Right lung (tissue), 5 donors: ENCODE results near the gene CD300E. TPM values are rescaled to one million over a fixed set of nuclear protein-coding genes. Genes with fewer than 3 reads are reported as not detected.
"Not testable (repeated sequence)": the region's sequence is repeated elsewhere in the genome, so short reads cannot be mapped to it uniquely, and the experiment has no call there.

Experiments
- DNase-seq, 2 donors: peaks; one replicate each; pipeline ENCODE4 v3.0.0-alpha.2; 2013
- polyA plus RNA-seq, 5 donors: library from polyadenylated mRNA; unstranded; fragments of 120-200 nt; gene quantifications; one replicate each; pipeline versions ENCODE4 v1.2.1 to v1.2.3, GENCODE V29; 2013; ENCODE audit warnings: inconsistent platforms in 1 of 5, low replicate concordance in 1 of 5; ENCODE audit not compliant: insufficient read length in 5 of 5, insufficient read depth in 1 of 5

Gene CD300E
- polyA plus RNA-seq, 5 donors: 0.29 to 0.46 (median 0.41) TPM

DNA sequence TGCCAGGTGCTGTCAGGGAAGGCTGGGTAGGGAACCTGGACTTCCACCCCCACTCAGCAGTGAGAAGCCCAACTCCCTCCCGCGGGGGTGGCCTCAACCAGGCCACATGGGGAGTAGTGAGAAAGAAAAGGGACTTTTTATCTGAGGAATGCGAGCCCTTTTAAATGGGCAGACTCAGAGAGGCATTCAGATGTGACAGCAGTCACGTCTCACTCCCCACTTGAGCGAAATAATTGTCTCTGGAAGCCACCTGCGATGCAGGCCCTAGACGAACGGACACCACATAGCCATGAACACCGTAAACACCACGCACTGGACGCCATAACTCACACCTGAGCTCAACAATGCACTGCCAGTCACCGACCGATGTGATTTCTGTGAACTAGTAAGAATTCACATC lies 11.9 kb upstream of the CD300E start:
- no peak for DNase-seq

DNA sequence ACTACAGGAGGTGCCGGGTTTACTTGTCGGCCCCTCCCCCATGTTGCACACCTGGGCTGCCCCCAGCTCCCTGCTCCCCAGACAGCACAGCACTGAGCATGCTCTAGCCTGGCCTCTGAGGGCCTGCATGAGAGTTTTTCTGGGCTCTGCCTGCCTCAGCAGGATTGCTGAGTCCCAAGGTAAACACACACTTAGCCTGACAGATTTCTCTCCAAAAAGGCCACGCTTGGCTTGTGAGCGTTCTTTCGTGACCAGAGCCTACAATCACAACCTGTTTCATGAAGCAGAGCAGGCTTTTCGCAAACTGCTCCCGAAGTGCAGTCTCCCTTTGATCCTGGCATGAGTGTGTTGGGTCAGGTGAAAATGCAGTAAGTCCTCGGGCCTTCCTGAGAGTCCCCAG lies 9.8 kb upstream of the CD300E start:
- no peak for DNase-seq

DNA sequence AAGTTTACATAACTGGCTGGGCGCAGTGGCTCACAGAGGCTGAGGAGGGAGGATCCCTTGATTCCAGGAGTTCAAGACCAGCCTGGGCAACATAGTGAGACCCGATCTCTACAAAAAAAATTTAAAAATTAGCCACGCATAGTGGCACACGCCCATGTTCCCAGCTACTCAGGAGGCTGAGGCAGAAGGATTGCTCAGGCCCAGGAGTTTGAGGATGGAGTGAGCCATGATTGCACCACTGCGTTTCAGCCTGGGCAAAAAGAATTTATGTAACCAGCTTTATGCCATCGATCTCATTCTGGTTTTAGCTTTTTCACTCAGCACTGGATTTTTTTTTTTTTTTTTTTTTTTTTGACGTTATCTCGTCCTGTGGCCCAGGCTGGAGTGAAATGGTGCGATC lies 9.1 kb upstream of the CD300E start:
- no peak for DNase-seq

DNA sequence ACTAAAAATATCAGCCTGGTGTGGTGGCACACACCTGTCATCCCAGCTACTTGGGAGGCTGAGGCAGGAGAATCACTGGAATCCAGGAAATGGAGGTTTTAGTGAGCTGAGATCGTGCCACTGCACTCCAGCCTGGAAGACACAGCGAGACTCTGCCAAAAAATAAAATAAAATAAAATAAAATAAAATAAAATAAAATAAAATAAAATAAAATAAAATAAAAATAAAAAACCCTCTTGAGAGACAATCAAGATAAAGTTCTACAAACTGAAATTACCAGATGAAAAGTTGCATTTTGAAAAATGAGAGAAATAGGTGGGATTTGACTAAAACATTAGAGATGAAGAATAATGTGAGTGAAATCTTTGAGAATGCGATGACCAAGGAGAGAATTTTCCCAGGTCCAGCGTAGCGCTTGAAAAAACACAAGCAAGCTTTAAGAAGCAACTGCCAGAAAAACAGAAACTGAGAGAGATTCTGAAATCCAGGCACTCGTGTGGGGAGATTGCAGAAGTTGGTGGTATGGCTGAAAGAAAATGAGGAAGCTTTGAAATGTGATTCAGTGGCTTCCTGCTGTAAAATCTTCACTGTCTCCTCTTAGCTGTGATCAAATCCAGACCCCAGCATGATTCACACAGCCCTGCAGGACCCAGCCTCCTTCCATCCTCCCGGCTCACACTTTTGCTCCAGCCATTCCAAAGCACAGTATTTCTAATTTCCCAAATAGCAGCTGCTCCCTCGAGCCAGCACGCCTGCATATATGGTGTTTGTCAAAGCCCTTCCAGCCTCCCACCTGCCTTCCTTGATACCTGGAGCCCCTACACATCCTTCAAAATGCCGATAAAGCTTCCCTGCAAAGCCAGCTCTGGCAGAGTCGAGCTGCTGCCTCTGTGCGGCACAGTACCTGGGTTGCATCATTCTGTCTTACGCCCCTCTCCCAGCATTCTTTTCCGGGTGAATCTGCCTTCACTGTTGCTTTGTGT lies 8.2 kb upstream of the CD300E start:
- no peak for DNase-seq

DNA sequence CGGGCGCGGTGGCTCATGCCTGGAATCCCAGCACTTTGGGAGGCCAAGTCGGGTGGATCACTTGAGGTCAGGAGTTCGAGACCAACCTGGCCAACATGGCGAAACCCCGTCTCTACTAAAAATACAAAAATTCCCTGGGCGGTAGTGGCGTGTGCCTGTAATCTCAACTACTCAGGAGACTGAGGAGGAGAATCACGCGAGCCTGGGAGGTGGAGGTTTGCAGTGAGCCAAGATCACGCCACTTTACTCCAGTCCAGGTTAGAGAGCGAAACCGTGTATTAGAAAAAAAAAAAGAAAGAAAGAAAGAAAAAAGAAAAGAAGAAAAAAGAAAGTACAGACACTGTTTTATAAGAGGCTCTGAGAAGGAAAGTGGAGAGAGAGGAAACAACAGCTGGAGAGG lies 6.7 kb upstream of the CD300E start:
- not testable (repeated sequence) for DNase-seq

DNA sequence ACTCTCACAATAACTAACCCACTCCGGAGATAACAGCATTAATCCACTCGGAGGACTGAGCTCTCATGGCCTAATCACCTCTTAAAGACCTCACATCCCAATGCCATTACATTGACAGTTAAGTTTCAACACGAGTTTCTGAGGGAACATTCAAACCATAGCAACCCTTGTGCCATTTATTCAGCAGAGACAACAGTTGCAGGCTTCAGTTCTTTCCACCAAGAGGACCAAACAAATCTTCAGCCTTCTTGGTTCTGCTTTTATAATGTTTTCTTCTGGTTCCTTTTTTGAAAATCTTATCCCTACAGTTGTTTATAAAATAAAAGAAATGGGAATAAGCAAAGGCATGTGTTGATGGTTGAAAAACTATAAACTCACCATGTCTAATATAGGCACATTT lies 2.1 kb upstream of the CD300E start:
- no peak for DNase-seq

DNA sequence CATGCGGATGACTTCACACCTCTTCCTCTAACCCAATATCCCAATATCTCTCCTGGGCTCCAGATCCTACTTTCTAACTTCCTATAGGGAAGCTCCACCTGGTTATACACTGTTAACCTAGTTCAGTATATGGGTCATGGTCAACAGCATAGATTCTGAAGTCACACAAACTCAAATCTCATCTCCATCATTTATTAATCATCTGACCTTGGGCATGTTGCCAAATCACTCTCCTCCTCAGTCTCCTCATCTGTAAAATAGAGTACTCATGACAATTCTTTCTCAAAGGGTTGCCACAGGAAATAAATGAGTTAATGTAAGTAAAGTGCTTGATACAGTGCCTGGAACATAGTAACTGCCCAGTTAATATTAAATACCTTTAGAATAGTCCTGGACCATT lies 593 bp upstream of the CD300E start:
- no peak for DNase-seq

DNA sequence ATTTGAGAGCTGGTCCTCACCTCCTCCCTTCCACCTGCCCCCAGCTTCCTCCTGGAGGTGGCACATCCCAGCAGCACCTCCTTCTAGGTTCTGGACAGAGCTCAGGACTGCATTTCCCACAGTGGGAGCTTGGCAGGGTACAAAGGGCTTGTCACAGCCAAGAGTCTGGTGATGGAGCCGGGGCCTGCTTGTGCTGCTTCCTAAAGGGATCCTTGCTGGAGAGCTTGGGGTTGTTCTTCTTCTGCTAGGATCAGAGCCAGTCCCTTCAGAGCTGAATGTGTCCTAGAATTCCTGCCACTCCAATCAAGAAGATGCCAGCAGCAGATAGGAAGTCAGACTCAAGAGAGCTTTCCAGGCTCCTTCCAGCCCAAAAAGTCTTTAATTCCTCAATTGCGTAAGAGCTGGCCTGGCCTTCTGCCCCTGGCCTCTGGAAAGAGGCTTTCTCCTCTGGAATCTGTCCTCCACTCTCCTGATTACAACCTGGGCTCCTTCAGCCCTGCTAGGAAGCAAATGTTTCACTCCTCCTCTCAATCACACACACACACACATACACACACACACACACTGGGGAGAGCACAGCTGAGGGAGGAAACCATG lies 4.4 kb downstream of the CD300E start:
- peak; percentile 14 to 26 for DNase-seq

DNA sequence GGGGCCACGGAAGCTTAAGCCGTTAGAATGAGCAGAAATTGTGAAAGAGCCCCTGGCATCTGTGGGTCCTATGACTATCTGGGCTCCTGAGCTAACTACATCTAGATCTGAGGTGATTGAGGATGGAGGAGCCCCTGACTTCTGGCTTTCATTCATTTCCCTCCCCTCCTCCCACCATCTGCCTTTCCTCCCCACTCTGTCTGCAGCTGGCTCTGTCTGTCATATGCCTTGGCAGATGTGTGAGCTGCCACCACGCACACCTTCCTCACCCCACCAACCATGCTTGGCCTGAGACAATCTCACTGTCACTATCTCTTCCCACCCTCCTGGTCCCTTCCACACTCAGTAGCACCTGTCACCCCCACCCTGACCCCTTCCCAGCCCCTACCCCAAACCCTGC lies 5.1 kb downstream of the CD300E start:
- DNase-seq: no peak

DNA sequence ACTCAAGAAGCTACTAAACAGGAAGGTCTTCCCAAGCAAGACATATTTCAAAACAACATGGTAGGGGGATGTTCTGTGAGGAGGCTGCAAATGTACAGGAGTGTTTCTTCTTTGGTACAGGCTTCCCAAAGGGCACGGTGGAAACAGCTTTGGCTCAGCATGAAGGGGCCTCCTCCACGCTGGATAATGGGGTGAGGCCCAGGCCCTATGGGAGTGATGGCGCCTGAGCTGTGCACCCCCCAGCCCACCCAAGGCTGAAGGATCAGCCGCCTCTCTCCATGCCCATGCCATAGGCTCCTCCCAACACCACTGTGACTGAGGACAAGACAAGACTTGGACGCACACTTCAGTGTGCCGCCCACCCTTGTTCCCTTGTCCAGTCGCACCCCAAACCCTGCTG lies 6.8 kb downstream of the CD300E start:
- no peak for DNase-seq

DNA sequence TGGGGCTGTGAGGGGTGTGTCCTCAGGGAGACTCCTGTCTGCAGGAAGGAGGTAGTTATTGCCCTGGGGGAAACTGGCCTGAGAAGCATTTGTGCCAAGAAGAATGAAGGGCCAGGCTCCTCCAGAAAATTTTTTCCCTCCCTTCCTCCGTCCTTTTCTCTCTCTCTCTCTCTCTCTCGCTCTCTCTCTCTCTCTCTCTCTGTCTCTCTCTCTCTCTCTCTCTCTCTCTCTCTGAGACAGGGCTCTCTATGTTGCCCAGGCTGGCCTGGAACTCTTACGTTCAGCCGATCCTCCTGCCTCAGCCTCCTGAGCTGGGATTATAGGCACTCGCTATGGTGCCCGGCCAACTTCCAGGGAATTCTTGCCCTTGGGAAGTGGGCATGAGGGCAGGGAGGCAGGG lies 11.5 kb downstream of the CD300E start:
- DNase-seq: no peak

DNA sequence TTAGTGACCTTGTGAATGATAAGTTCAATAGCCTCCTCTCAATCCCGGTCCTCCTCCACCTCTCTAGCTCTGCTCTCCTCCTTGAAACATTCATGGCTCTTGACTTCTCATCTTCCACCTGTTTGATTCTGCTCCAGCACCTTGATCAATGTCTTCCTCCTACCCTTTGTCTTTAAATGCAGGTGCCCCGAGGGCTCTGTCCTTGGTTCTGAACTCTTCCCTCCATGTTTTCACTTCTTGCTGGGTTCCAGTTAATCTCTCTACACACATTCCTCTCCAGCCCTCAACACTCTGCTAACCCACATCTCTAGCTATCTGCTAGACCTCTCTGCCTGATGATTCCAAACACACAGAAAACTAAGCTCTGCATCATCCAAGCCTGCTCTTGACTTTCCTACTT lies 13.4 kb downstream of the CD300E start:
- no peak for DNase-seq

DNA sequence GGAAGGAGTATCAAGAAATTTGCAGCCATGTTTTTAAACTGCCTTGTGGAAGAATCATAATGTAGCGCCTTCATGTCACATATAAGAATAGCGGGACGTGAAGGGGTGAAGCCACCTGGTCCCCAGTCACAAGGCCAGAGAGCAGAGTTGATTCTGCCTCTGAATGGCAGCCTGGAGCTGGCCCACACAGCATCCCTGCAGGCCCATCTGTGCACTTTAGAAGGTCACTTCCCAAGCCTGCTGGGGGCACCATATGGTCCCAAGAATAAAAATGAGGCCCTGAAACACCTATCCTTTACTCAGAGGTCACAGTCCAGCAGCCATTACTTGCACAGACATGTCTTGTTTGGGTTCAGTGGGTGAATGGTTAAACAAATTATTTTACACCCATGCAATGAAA lies 15.0 kb downstream of the CD300E start:
- no peak for DNase-seq

DNA sequence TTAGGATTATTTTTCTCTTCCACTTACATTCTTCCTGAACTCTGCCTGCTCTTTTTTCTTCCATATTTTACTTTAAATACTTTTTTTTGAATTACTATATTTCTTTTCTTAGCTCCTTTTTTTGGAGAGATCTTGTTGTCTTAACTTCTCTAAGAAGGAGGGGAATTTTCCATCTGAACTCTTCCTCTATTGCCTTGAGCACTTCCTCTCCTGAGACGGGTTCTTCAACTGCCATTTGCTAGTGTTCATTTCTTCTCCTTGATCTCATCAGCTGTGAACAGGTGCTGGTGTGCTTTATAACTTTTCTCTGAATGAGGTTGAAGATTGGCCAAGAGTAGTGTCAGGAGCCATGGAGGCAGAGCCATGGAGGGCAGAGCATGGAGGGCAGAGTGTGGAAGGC lies 16.3 kb downstream of the CD300E start:
- DNase-seq: no peak

DNA sequence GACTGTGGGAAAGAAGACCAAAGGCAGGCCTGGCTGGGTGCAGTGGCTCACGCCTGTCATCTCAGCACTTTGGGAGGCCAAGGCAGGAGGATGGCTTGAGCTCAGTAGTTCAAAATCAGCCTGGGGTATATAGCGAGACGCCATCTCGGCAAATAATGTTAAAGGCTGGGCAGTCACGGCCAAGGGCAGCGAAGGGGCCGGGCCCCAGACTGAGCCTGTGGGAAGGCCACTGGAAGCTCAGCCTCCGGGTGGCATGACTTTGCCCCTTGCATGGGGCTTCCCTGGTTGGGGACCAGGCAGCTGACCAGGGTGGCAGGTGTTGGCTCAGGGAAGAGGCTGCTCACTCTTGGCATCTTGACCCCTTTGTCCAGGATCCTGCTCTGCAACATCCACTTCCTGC lies 17.5 kb downstream of the CD300E start:
- DNase-seq: no peak

DNA sequence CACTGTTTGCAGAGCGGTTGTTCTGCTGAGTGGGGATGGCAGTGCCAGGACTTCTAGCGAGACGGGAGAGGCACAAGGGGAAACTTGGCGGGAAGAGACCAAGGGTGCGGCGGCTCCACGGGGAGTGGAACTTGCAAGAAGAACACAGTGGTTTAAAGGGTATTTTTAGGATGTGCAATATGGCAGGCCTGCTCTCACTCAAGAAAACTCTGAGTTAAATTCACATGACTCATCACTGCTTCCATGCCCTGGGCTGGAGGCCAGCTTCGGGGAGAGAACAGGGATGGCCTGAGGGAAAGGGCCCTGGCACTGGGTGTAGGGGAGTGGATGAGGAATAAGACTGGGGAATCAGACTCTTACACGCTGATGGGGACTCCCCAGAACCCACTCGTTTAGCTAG lies 18.2 kb downstream of the CD300E start:
- DNase-seq: no peak

DNA sequence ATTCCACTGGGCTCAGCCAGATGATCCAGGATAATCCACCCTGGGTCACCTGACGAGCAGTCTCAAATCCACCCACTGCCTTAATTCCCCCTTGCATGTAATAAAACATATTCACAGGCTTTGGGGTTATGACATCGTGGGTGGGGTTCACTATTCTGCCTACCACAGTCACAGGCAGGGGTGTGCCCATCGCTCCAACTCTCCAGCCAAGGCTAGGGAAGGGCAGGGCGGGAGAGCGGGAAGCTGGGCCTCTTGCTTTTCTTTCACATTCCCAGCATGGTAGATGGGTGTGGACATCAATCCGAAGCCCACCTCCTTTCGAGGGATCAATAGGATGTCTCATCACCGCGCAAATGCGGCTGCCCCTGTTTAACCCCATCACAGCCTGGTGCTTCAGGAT lies 18.8 kb downstream of the CD300E start:
- no peak for DNase-seq

DNA sequence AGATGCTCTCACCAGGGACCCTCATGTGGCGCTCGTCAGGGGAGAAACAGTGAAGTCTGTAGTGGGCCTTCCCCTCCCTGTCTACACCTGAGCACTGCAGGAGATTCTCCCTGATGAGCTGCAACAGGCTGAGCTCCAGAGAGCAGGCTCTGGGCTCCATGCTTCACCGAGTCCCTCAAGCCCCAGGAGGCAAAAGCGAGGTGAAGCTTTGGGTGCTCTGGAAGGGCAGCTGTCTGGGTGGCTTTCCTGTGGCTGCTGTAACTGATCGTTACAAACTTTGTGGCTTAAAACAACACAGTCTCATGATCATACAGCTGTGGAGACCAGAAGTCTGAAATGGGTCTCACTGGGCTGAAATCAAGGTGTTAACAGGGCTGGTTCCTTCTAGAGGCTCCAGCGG lies 19.3 kb downstream of the CD300E start:
- no peak for DNase-seq

DNA sequence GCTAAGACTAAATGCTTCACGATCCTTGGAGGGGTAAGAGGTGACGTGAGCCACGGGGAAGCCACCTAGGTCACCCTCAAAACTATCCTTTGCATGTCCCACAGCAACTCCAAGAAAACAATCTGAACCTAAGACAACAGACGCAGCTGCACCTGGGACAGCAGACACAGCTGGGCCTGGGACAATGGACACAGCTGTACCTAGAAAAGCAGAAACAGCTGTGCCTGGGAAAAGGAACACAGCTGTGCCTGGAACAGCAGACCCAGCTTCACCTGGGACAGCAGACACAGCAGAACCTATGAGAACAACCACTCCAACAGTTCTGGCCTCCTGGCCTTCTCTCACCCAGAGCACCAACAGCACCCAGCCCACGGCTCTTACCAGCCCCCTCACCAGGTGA lies 19.8 kb downstream of the CD300E start:
- DNase-seq: no peak

DNA sequence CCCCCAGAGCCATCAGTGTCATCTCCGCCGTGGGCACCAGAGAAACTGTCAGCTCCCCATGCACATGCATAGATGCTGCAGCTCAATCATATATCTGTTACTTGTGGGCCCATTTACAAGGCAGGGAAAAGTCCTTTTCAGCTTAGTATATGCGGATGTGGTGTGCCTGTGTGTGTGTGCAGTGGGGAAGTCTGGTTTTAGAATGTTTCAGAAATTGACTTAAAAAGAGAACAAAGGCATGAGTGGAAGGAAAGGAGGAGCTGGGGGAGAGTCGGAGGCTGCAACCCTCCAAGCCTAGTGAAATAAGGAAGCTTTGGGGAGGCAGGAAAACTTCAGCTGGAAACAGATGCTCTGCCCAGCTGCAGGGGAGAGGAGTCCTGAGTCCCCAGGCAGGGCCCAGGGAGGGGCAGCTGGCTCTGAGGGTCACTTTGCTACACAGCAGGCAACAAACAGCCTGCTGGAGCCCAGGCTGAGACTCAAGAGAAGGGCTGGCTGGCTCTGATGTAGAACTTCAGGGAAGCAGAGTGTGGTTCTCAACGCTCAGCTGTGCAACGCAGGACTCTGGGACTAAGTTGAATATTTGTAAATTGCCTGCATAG lies 20.4 kb downstream of the CD300E start:
- no peak for DNase-seq

DNA sequence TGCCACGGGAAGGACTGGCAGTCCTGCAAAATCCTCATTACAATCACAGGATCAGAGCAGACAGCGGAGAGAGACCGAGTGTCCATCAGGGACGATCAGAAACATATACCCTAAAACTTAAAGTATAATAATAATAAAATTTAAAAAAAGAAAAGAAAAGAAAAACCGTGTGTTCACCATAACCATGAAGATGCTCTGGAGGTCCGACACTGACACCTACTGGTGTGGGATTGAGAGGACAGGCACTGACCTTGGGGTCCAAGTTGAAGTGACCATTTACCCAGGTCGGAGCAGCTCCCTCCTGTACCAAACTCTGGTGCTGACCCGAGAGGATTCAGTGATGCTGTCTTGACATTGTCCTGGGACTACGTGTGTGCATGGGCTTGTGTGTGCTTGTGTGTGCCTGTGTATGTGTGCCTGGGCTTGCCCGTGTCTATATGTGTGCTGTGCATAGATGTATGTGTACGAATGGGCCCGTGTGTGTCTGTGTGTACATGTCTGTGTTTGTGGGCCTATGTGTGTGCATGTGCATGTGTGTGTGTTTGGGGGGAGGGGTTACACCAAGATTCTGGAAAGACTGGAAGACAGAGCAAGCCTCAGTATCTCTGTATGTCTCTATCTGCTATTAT lies 21.5 kb downstream of the CD300E start:
- peak in 1 of 2 donors; percentile 6 for DNase-seq

DNA sequence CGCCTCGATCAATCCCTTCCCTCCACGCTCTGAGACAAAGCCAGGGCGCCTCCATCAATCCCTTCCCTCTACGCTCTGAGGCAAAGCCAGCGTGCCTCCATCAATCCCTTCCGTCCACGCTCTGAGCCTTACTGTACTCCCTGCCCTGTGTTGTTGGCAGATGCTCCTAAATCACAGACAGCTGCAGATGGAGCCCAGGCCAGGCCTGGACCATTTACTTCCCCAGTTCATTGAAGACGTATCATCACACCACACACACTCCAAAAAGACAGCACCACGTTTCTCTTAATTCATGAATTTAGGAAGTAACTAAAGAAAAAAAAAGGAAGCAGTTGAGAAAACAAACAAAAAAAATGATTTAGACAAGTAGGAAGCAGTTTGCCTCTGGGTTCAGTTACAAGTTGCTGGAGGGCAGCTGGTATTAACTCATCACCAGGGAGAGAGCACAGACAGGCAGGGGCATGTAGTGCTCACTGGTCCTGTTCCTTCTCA lies 24.0 kb downstream of the CD300E start:
- peak in 1 of 2 donors; percentile 11 for DNase-seq
